ENCODE measurements around the gene PSMA5.

- TF ChIP-seq NR3C1 (CRISPR knock-in tag; IDR thresholded peaks at IDR 0.05) (no peak), RAD21 (CRISPR knock-in tag; IDR thresholded peaks at IDR 0.05) (no peak), BRCA1 (CRISPR knock-in tag; IDR thresholded peaks at IDR 0.05) (no peak), CTCF (CRISPR knock-in tag; IDR thresholded peaks at IDR 0.05) (no peak), SOX5 (CRISPR knock-in tag; IDR thresholded peaks at IDR 0.05; ENCODE audit: borderline replicate concordance) (no peak), ATF3 (CRISPR knock-in tag; IDR thresholded peaks at IDR 0.05) (no peak), EZH2 (conservative IDR thresholded peaks at IDR 0.05; ENCODE audit: low read depth, low read length) (no peak), PHB2 (IDR thresholded peaks at IDR 0.05; ENCODE audit: partially characterized antibody) (no peak), ZNF263 (CRISPR knock-in tag; IDR thresholded peaks at IDR 0.05) (no peak), BCL6 (CRISPR knock-in tag; IDR thresholded peaks at IDR 0.05) (no peak), TAF1 (CRISPR knock-in tag; IDR thresholded peaks at IDR 0.05) (no peak), MAX (IDR thresholded peaks at IDR 0.05) (no peak), MBNL3 (CRISPR knock-in tag; conservative IDR thresholded peaks at IDR 0.05) (no peak)
Observed at GRCh38 chr1:109388208-109388711, 38.0 kb downstream of the PSMA5 start.
